Neural cell (in vitro differentiated cells): ENCODE data around the gene CABLES2. TPM values are rescaled to one million over a fixed set of nuclear protein-coding genes. Genes with fewer than 3 reads are reported as not detected.

ENCODE experiments used
- H2AFZ ChIP-seq: fragments of 200-600, 300-800 bp; sonication (generic), shearing (Covaris generic); 2 replicates; pipeline ENCODE4 v1.6.0; 2014; ENCODE audit warnings: low read depth, mild to moderate bottlenecking, antibody characterized with exemption, low read length, moderate library complexity
- H3F3A ChIP-seq: fragments of 200-600 bp; shearing (Covaris generic); 2 replicates; pipeline ENCODE4 v1.6.1; 2016; ENCODE audit warnings: mild to moderate bottlenecking, moderate library complexity, mixed read lengths, antibody characterized with exemption, low read length; ENCODE audit not compliant: insufficient read depth, poor library complexity, severe bottlenecking
- H3K27ac ChIP-seq: fragments of 200-600, 300-800 bp; sonication (generic), shearing (Covaris generic); 2 replicates; pipeline ENCODE4 v1.5.1; 2014; ENCODE audit warnings: mild to moderate bottlenecking, low read length, moderate library complexity
- H3K27me3 ChIP-seq: fragments of 300-800, 200-600 bp; sonication (generic), shearing (Covaris generic); 2 replicates; pipeline ENCODE4 v1.6.0; 2014; ENCODE audit warnings: mild to moderate bottlenecking, low read depth, low read length, moderate library complexity; ENCODE audit not compliant: insufficient read depth
- H3K36me3 ChIP-seq: fragments of 300-800, 200-600 bp; sonication (generic), shearing (Covaris generic); 2 replicates; pipeline ENCODE4 v1.5.1; 2014; ENCODE audit warnings: mild to moderate bottlenecking, antibody characterized with exemption, low read length, moderate library complexity; ENCODE audit not compliant: insufficient read depth
- H3K4me2 ChIP-seq: fragments of 300-800, 200-600 bp; sonication (generic), shearing (Covaris generic); 2 replicates; pipeline ENCODE4 v1.6.0; 2014; ENCODE audit warnings: mild to moderate bottlenecking, low read length
- H3K4me3 ChIP-seq: fragments of 300-800, 200-600 bp; sonication (generic), shearing (Covaris generic); 2 replicates; pipeline ENCODE4 v1.5.1; 2014; ENCODE audit warnings: mild to moderate bottlenecking, low read length, moderate library complexity
- H3K79me2 ChIP-seq: fragments of 200-600 bp; shearing (Covaris generic); replicated peaks from 2 replicates; pipeline ENCODE4 v1.6.0; 2014; ENCODE audit warnings: mild to moderate bottlenecking, low read length, moderate library complexity; ENCODE audit not compliant: insufficient read depth
- H3K9ac ChIP-seq: fragments of 300-800, 200-600 bp; sonication (generic), shearing (Covaris generic); 2 replicates; pipeline ENCODE4 v1.6.1; 2016; ENCODE audit warnings: mild to moderate bottlenecking, low read length, mixed read lengths
- H3K9me2 ChIP-seq: fragments of 200-600 bp; shearing (Covaris generic); 2 replicates; pipeline ENCODE4 v1.6.1; 2016; ENCODE audit warnings: mild to moderate bottlenecking, low read length, mixed read lengths; ENCODE audit not compliant: insufficient read depth
- H3K9me3 ChIP-seq: fragments of 200-600, 300-800 bp; sonication (generic), shearing (Covaris generic); 2 replicates; pipeline ENCODE4 v1.6.1; 2016; ENCODE audit warnings: mild to moderate bottlenecking, mixed run types, low read length, moderate library complexity, mixed read lengths
- H4K20me1 ChIP-seq: fragments of 200-600 bp; shearing (Covaris generic); 2 replicates; pipeline ENCODE4 v1.6.1; 2016; ENCODE audit warnings: mild to moderate bottlenecking, mixed run types; ENCODE audit not compliant: insufficient read depth
- EP300 ChIP-seq: fragments of 450-650 bp; conservative IDR thresholded peaks from 2 replicates; pipeline ENCODE4 v1.6.1; 2014; ENCODE audit warnings: antibody characterized with exemption, mild to moderate bottlenecking, moderate library complexity; ENCODE audit not compliant: poor library complexity, severe bottlenecking
- EZH2 ChIP-seq: fragments of 200-600, 300-800 bp; shearing (Covaris generic), sonication (generic); IDR thresholded peaks from 2 replicates; pipeline ENCODE4 v1.6.1; 2014; ENCODE audit warnings: antibody characterized with exemption, low read length, borderline replicate concordance, mild to moderate bottlenecking; ENCODE audit not compliant: insufficient read depth, poor library complexity, severe bottlenecking
- MXI1 ChIP-seq: fragments of 450-650 bp; conservative IDR thresholded peaks from 2 replicates; pipeline ENCODE4 v1.6.1; 2014; ENCODE audit warnings: antibody characterized with exemption, mild to moderate bottlenecking; ENCODE audit not compliant: poor library complexity, severe bottlenecking
- POLR2AphosphoS5 ChIP-seq: IDR thresholded peaks from 2 replicates; pipeline ENCODE4 v1.6.1; 2012
- RAD21 ChIP-seq: fragments of 450-650 bp; conservative IDR thresholded peaks from 2 replicates; pipeline ENCODE4 v1.6.1; 2014; ENCODE audit warnings: antibody characterized with exemption, mild to moderate bottlenecking, moderate library complexity
- REST ChIP-seq: IDR thresholded peaks from 2 replicates; pipeline ENCODE4 v1.6.1; 2012; ENCODE audit warnings: borderline replicate concordance
- SMC3 ChIP-seq: fragments of 450-650 bp; conservative IDR thresholded peaks from 2 replicates; pipeline ENCODE4 v1.6.1; 2014; ENCODE audit warnings: antibody characterized with exemption, mild to moderate bottlenecking, moderate library complexity; ENCODE audit not compliant: poor library complexity
- TAF1 ChIP-seq: IDR thresholded peaks from 2 replicates; pipeline ENCODE4 v1.6.1; 2012; ENCODE audit warnings: low read depth
- polyA plus RNA-seq: library from polyadenylated mRNA; depleted of rRNA; stranded (reverse); fragments of >200 nt; gene quantifications from 2 replicates; pipeline ENCODE4 v1.2.3, GENCODE V29; 2014
- TF ChIP-seq, protein P1 (sequence below): fragments of 450-650 bp; IDR thresholded peaks from 2 replicates; pipeline ENCODE4 v1.5.1; 2014; ENCODE audit warnings: antibody characterized with exemption, mild to moderate bottlenecking, moderate library complexity; ENCODE audit not compliant: poor library complexity, severe bottlenecking

Gene CABLES2
- polyA plus RNA-seq, 1 donor from 2014 or later = 8.3 TPM

- Histone ChIP-seq H4K20me1 (no peaks in the 10 kb centered on the region), H3K27ac (no peak overlapping the region), H3K4me2 (no peak overlapping the region), H3K36me3 (no peaks in the 10 kb centered on the region), H3K9ac (no peak overlapping the region), H3K79me2 (no peaks in the 10 kb centered on the region), H3F3A (no peaks in the 10 kb centered on the region), H3K4me3 (no peak overlapping the region), H2AFZ (no peak overlapping the region), H3K27me3 (no peaks in the 10 kb centered on the region), H3K9me2 (no peaks in the 10 kb centered on the region), H3K9me3 (no peaks in the 10 kb centered on the region)
- TF ChIP-seq POLR2AphosphoS5 (no peak), EZH2 (no peak), MXI1 (no peak), EP300 (no peak), SMC3 (no peak), TAF1 (no peak), REST (no peak), RAD21 (no peak)
- TF ChIP-seq, protein P1, sequence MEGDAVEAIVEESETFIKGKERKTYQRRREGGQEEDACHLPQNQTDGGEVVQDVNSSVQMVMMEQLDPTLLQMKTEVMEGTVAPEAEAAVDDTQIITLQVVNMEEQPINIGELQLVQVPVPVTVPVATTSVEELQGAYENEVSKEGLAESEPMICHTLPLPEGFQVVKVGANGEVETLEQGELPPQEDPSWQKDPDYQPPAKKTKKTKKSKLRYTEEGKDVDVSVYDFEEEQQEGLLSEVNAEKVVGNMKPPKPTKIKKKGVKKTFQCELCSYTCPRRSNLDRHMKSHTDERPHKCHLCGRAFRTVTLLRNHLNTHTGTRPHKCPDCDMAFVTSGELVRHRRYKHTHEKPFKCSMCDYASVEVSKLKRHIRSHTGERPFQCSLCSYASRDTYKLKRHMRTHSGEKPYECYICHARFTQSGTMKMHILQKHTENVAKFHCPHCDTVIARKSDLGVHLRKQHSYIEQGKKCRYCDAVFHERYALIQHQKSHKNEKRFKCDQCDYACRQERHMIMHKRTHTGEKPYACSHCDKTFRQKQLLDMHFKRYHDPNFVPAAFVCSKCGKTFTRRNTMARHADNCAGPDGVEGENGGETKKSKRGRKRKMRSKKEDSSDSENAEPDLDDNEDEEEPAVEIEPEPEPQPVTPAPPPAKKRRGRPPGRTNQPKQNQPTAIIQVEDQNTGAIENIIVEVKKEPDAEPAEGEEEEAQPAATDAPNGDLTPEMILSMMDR = no peak
Observed at GRCh38 chr20:62370115-62370806, 36.8 kb downstream of the CABLES2 start.

- no peaks in the 10 kb centered on the region for H3K9me3 ChIP-seq
- no peak overlapping the region for H3K27ac ChIP-seq
- no peak overlapping the region for H3K9ac ChIP-seq
- no peak overlapping the region for H2AFZ ChIP-seq
- H3K79me2 ChIP-seq = no peaks in the 10 kb centered on the region
- no peak overlapping the region for H3K4me3 ChIP-seq
- TF ChIP-seq TAF1 = no peak
- H3F3A ChIP-seq = no peaks in the 10 kb centered on the region
- no peaks in the 10 kb centered on the region for H3K27me3 ChIP-seq
- H3K36me3 ChIP-seq = no peaks in the 10 kb centered on the region
- H3K4me2 ChIP-seq = no peak overlapping the region
- no peaks in the 10 kb centered on the region for H3K9me2 ChIP-seq
- H4K20me1 ChIP-seq = no peaks in the 10 kb centered on the region
Observed at GRCh38 chr20:62369815-62370114, 37.3 kb downstream of the CABLES2 start.
